K562 (cell line): ENCODE data around the gene RARG. TPM values are rescaled to one million over a fixed set of nuclear protein-coding genes. Genes with fewer than 3 reads are reported as not detected.

ENCODE experiments used
- ATF3 ChIP-seq, 2 experiments: fragments of 450-650 bp in 1 of 2; sonication (generic) in 1 of 2; formaldehyde crosslinking in 1 of 2; IDR thresholded peaks in 1 of 2; conservative IDR thresholded peaks in 1 of 2; 2 replicates each; pipeline versions ENCODE4 v1.6.1 to v1.8.1; 2016 to 2023; ENCODE audit warnings: mild to moderate bottlenecking in 2 of 2, moderate library complexity in 2 of 2, inconsistent platforms in 1 of 2, missing genetic modification reagents in 1 of 2
- E2F5 ChIP-seq: sonication (generic); formaldehyde crosslinking; IDR thresholded peaks from 2 replicates; pipeline ENCODE4 v1.8.0; 2022; ENCODE audit warnings: mild to moderate bottlenecking, missing genetic modification reagents
- FOSL1 ChIP-seq: fragments of 200-800 bp; sonication (Bioruptor generic); conservative IDR thresholded peaks from 2 replicates; pipeline ENCODE4 v1.6.1; 2016; ENCODE audit warnings: missing genetic modification characterization, missing compliant biosample characterization
- ID3 ChIP-seq, 2 experiments: fragments of 250-450 bp in 1 of 2; fragments of 450-650 bp in 1 of 2; sonication (Bioruptor Pico) in 1 of 2; IDR thresholded peaks; 2 replicates each; pipeline versions ENCODE4 v1.6.1 to v1.8.0; 2016 to 2021; ENCODE audit warnings: mild to moderate bottlenecking in 2 of 2, moderate library complexity in 2 of 2, missing compliant biosample characterization in 1 of 2, missing genetic modification characterization in 1 of 2
- LARP7 ChIP-seq: fragments of 450-650 bp; IDR thresholded peaks from 2 replicates; pipeline ENCODE4 v1.6.1; 2016
- MYBL2 ChIP-seq, 2 experiments: fragments of 450-650 bp in 1 of 2; sonication (generic) in 1 of 2; formaldehyde crosslinking in 1 of 2; IDR thresholded peaks; 2 replicates each; pipeline versions ENCODE4 v1.6.1 to v1.8.1; 2017 to 2022; ENCODE audit warnings: borderline replicate concordance in 1 of 2, inconsistent platforms in 1 of 2, low read depth in 1 of 2, mild to moderate bottlenecking in 1 of 2, missing genetic modification reagents in 1 of 2, moderate library complexity in 1 of 2
- NCOR1 ChIP-seq: fragments of 450-650 bp; IDR thresholded peaks from 2 replicates; pipeline ENCODE4 v1.6.1; 2016; ENCODE audit warnings: mild to moderate bottlenecking, moderate library complexity
- NFE2L1 ChIP-seq: fragments of 450-650 bp; IDR thresholded peaks from 2 replicates; pipeline ENCODE4 v1.6.1; 2016; ENCODE audit warnings: missing genetic modification characterization, low read depth, mild to moderate bottlenecking, missing compliant biosample characterization, moderate library complexity, borderline replicate concordance
- NRF1 ChIP-seq, 2 experiments: fragments of 450-650 bp; IDR thresholded peaks in 1 of 2; conservative IDR thresholded peaks in 1 of 2; 2 replicates each; pipeline ENCODE4 v1.6.1; 2014; ENCODE audit warnings: mild to moderate bottlenecking in 2 of 2
- PATZ1 ChIP-seq: fragments of 250-450 bp; sonication (Bioruptor Pico); IDR thresholded peaks from 2 replicates; pipeline ENCODE4 v1.5.0; 2020; ENCODE audit warnings: mild to moderate bottlenecking, borderline replicate concordance
- PKNOX1 ChIP-seq: fragments of 450-650 bp; IDR thresholded peaks from 2 replicates; pipeline ENCODE4 v1.6.1; 2016
- RBM17 ChIP-seq: fragments of 200-400 bp; formaldehyde crosslinking; IDR thresholded peaks from 2 replicates; pipeline ENCODE4 v1.6.1; 2017; ENCODE audit warnings: low read depth, mild to moderate bottlenecking, low read length, borderline replicate concordance
- RFX1 ChIP-seq: fragments of 450-650 bp; IDR thresholded peaks from 2 replicates; pipeline ENCODE4 v1.6.1; 2016; ENCODE audit warnings: mild to moderate bottlenecking, moderate library complexity
- TFAM ChIP-seq: fragments of 250-450 bp; sonication (Bioruptor Pico); conservative IDR thresholded peaks from 2 replicates; pipeline ENCODE4 v1.5.0; 2021; ENCODE audit warnings: mild to moderate bottlenecking, moderate library complexity
- THRAP3 ChIP-seq: fragments of 450-650 bp; IDR thresholded peaks from 2 replicates; pipeline ENCODE4 v1.6.1; 2016; ENCODE audit warnings: mild to moderate bottlenecking, inconsistent platforms, borderline replicate concordance
- THRB ChIP-seq: fragments of 450-650 bp; formaldehyde crosslinking; conservative IDR thresholded peaks from 2 replicates; pipeline ENCODE4 v1.4.0; 2022; ENCODE audit warnings: mild to moderate bottlenecking, missing genetic modification characterization
- ZNF121 ChIP-seq: sonication (generic); formaldehyde crosslinking; conservative IDR thresholded peaks from 2 replicates; pipeline ENCODE4 v1.8.0; 2022; ENCODE audit warnings: missing genetic modification reagents
- ZNF707 ChIP-seq: fragments of 250-450 bp; sonication (Bioruptor Pico); conservative IDR thresholded peaks from 2 replicates; pipeline ENCODE4 v1.8.0; 2022; ENCODE audit warnings: inconsistent platforms, mild to moderate bottlenecking, moderate library complexity
- polyA plus RNA-seq, 8 experiments: library from polyadenylated mRNA; depleted of rRNA in 4 of 8; stranded (reverse) in 5 of 8; unstranded in 3 of 8; fragments of >200 nt; fragmentation: Nextera tagmentation in 2 of 8; fragmentation: Illumina TruSeq in 1 of 8; extraction: Ambion mirVana in 2 of 8; extraction: Trizol in 1 of 8; gene quantifications; 2 replicates each; pipeline versions ENCODE4 v1.2.1 to v1.2.3, GENCODE V29; 2011 to 2014; ENCODE audit warnings: inconsistent platforms in 1 of 8, missing spikeins in 1 of 8
- total RNA-seq, 7 experiments: library from RNA; depleted of rRNA in 6 of 7; stranded (reverse); fragments of >200 nt in 6 of 7; fragmentation: Illumina TruSeq in 2 of 7; extraction: Trizol in 2 of 7; gene quantifications; 2 replicates each; pipeline versions ENCODE4 v1.2.1 to v1.2.3, GENCODE V29; 2011 to 2021; ENCODE audit warnings: low replicate concordance in 1 of 7

RARG gene
- total and polyA plus RNA-seq, 9 of the 15 experiments (the other 6 are each of a cell fraction or from before 2014, with no cell fraction given): 0.18 to 7.6 (median 3.8) TPM

- TF ChIP-seq THRAP3 (no peak), PKNOX1 (0 out of 2 replicates have a peak, but pooled peaks have one; percentile 23), RBM17 (no peak), ZNF707 (CRISPR knock-in tag) (no peak), MYBL2 (IDR thresholded peaks at IDR 0.05; ENCODE audit: low read depth) (no peak), MYBL2 (CRISPR knock-in tag; IDR thresholded peaks at IDR 0.05; ENCODE audit: borderline replicate concordance) (no peak), RFX1 (no peak), FOSL1 (0 out of 2 replicates have a peak, but pooled peaks have one; percentile 37), THRB (CRISPR knock-in tag) (no peak), NFE2L1 (no peak), ZNF121 (CRISPR knock-in tag) (no peak), TFAM (CRISPR knock-in tag) (no peak), PATZ1 (CRISPR knock-in tag) (no peak), ID3 (CRISPR knock-in tag; IDR thresholded peaks at IDR 0.05) (no peak), ID3 (tag; IDR thresholded peaks at IDR 0.05) (no peak), E2F5 (CRISPR knock-in tag) (no peak), NRF1 (conservative IDR thresholded peaks at IDR 0.05 in 1 of 2, IDR thresholded peaks at IDR 0.05 in 1 of 2) (no peak), LARP7 (peak; percentile 48; the same call in 1 of the 2 replicates), ATF3 (IDR thresholded peaks at IDR 0.05) (no peak), ATF3 (CRISPR knock-in tag; conservative IDR thresholded peaks at IDR 0.05) (no peak), NCOR1 (no peak)
Measured at GRCh38 chr12:53221203-53222080, 10.6 kb downstream of the RARG start (continued).
